Neuronal stem cell (in vitro differentiated cells): Measurements from ENCODE around the gene TMOD2.

Source experiments
- DNase-seq: peaks from one replicate; pipeline ENCODE4 v3.0.0-alpha.2; 2013; ENCODE audit warnings: low spot score
- H2AFZ ChIP-seq: one replicate; pipeline ENCODE4 v1.6.1; 2013; ENCODE audit warnings: mild to moderate bottlenecking, low read length, inconsistent platforms
- H2AK5ac ChIP-seq: 2 replicates; pipeline ENCODE4 v1.6.1; 2013; ENCODE audit warnings: low read depth, mild to moderate bottlenecking, inconsistent platforms, low read length, moderate library complexity, mixed read lengths
- H2BK120ac ChIP-seq: 2 replicates; pipeline ENCODE4 v1.6.1; 2013; ENCODE audit warnings: low read depth, mild to moderate bottlenecking, inconsistent platforms, low read length, moderate library complexity, mixed read lengths
- H2BK12ac ChIP-seq: one replicate; pipeline ENCODE4 v1.6.1; 2013; ENCODE audit warnings: low read length, inconsistent platforms
- H2BK15ac ChIP-seq: 2 replicates; pipeline ENCODE4 v1.6.1; 2013; ENCODE audit warnings: mild to moderate bottlenecking, low read length, inconsistent platforms, mixed read lengths
- H2BK5ac ChIP-seq: one replicate; pipeline ENCODE4 v1.6.1; 2013; ENCODE audit warnings: inconsistent platforms, mild to moderate bottlenecking, low read length, moderate library complexity
- H3K14ac ChIP-seq: one replicate; pipeline ENCODE4 v1.6.1; 2013; ENCODE audit warnings: low read length, inconsistent platforms
- H3K18ac ChIP-seq: 2 replicates; pipeline ENCODE4 v1.6.1; 2013; ENCODE audit warnings: low read length, inconsistent platforms
- H3K23ac ChIP-seq: 2 replicates; pipeline ENCODE4 v1.6.1; 2013; ENCODE audit warnings: low read depth, mild to moderate bottlenecking, mixed read lengths, low read length, inconsistent platforms; ENCODE audit not compliant: poor library complexity
- H3K27ac ChIP-seq: replicated peaks from 3 replicates; pipeline ENCODE4 v1.5.1; 2013; ENCODE audit warnings: low read length, inconsistent platforms
- H3K27me3 ChIP-seq, 3 experiments: 2 replicates each; pipeline ENCODE4 v1.6.1; 2013; ENCODE audit warnings: low read length in 3 of 3, mild to moderate bottlenecking in 2 of 3, inconsistent platforms in 1 of 3, low read depth in 1 of 3, mixed read lengths in 1 of 3, moderate library complexity in 1 of 3; ENCODE audit not compliant: control insufficient read depth in 3 of 3, insufficient read depth in 3 of 3
- H3K36me3 ChIP-seq, 2 donors: replicated peaks in 1 of 2; 2 replicates each; pipeline ENCODE4 v1.6.1; 2013; ENCODE audit warnings: low read length in 2 of 2; ENCODE audit not compliant: control insufficient read depth in 2 of 2, insufficient read depth in 2 of 2
- H3K4ac ChIP-seq: 2 replicates; pipeline ENCODE4 v1.6.1; 2013; ENCODE audit warnings: inconsistent platforms, mild to moderate bottlenecking, low read length, moderate library complexity
- H3K4me1 ChIP-seq, 2 donors: 1 replicate in 1 of 2; 2 replicates in 1 of 2; pipeline ENCODE4 v1.6.1; 2013; ENCODE audit warnings: low read length in 2 of 2, low read depth in 1 of 2; ENCODE audit not compliant: control insufficient read depth in 2 of 2, insufficient read depth in 1 of 2
- H3K4me2 ChIP-seq: one replicate; pipeline ENCODE4 v1.6.1; 2013; ENCODE audit warnings: mild to moderate bottlenecking, low read length, inconsistent platforms; ENCODE audit not compliant: insufficient read depth, poor library complexity, severe bottlenecking
- H3K4me3 ChIP-seq, 2 donors: 2 replicates each; pipeline ENCODE4 v1.5.1; 2013; ENCODE audit warnings: low read length in 2 of 2, mild to moderate bottlenecking in 2 of 2, inconsistent platforms in 1 of 2, moderate library complexity in 1 of 2
- H3K79me1 ChIP-seq: one replicate; pipeline ENCODE4 v1.6.1; 2013; ENCODE audit warnings: low read depth, mild to moderate bottlenecking, inconsistent platforms, low read length, moderate library complexity
- H3K9ac ChIP-seq: one replicate; pipeline ENCODE4 v1.6.1; 2013; ENCODE audit warnings: mild to moderate bottlenecking, low read depth, low read length, inconsistent platforms; ENCODE audit not compliant: poor library complexity
- H3K9me3 ChIP-seq, 2 donors: replicated peaks in 1 of 2; 2 replicates each; pipeline versions ENCODE3 to v1.6.1; 2013; ENCODE audit warnings: low read length in 2 of 2, mild to moderate bottlenecking in 2 of 2, inconsistent platforms in 1 of 2, low read depth in 1 of 2, mixed read lengths in 1 of 2, moderate library complexity in 1 of 2; ENCODE audit not compliant: control insufficient read depth in 2 of 2, insufficient read depth in 1 of 2
- H4K8ac ChIP-seq: one replicate; pipeline ENCODE4 v1.6.1; 2013; ENCODE audit warnings: low read depth, mild to moderate bottlenecking, inconsistent platforms, low read length, moderate library complexity
- H4K91ac ChIP-seq: one replicate; pipeline ENCODE4 v1.6.1; 2013; ENCODE audit warnings: low read length, low read depth, mild to moderate bottlenecking, inconsistent platforms; ENCODE audit not compliant: poor library complexity
- WGBS, 2 donors: extraction: QIAGEN DNeasy Blood & Tissue Kit; methylation state at CpG; one replicate each; pipeline ENCODE4 v1.1.7; 2013; ENCODE audit warnings: missing lambda C conversion rate in 2 of 2, mixed read lengths in 1 of 2; ENCODE audit not compliant: insufficient read length in 2 of 2, insufficient replicate concordance in 1 of 2; ENCODE audit errors: extremely low coverage in 2 of 2; 5-methylcytosine and 5-hydroxymethylcytosine counted together

Gene TMOD2

DNA sequence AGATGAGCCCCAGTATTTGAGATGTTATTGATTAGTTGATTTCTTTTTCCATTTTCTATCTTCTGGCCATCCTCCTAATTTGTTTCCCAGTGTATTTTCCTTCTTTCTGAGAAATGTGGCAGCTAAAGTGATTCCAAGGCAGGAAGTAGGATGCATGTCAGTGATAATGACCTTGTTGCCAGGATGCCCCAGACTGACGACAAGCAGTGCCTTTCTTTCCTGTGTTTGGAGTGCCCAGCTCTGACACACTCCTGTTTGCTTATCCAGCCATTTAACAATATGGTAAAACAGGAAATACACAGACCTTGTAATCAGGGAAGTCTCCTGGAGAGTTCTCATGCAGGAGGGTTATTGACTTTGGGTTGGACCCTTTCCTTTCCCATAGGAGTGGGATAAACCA lies 20.4 kb downstream of the TMOD2 start:
- Histone ChIP-seq H3K27me3 (no peaks in the 10 kb centered on the region), H2AK5ac (no peak overlapping the region), H3K4me1 (no peaks in the 10 kb centered on the region), H3K79me1 (no peaks in the 10 kb centered on the region), H3K9ac (no peak overlapping the region), H2BK120ac (no peak overlapping the region), H3K23ac (no peak overlapping the region), H3K27ac (no peak overlapping the region), H3K18ac (no peak overlapping the region), H2BK12ac (no peak overlapping the region), H3K9me3 (no peaks in the 10 kb centered on the region), H2BK15ac (no peak overlapping the region), H2AFZ (no peak overlapping the region), H3K14ac (no peak overlapping the region), H3K4me2 (no peak overlapping the region), H3K36me3 (no peaks in the 10 kb centered on the region), H3K4ac (no peak overlapping the region), H4K91ac (no peak overlapping the region), H3K4me3 (no peak overlapping the region), H4K8ac (no peak overlapping the region), H2BK5ac (no peak overlapping the region)
- no CpG with 5 or more reads among the region's 1 CpG for WGBS, 2 donors
- DNase-seq = no peak

DNA sequence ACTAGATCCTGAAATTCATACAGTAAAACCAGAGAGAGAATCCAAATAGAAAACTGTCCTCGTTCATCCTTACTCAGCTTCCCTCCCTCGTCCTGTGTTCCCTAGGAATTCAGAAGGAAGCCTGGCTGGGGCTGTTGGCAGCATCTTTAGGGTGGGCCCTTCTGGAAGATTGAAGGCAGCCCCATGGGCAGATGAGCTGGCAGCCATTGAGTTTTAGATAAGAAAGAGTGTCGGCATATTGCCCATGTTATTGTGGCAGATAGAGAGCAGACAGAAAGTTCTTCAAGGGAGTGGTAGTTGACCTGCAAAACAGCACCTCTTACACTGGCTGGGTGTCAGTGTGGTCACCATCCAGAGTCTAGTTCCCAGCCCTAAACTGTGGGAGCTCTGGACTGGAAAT lies 23.5 kb downstream of the TMOD2 start:
- no peak overlapping the region for H3K9ac ChIP-seq
- no peak overlapping the region for H2BK12ac ChIP-seq
- no CpG with 5 or more reads among the region's 3 CpGs for WGBS, 2 donors
- no peak overlapping the region for H2BK5ac ChIP-seq
- no peak overlapping the region for H3K4me3 ChIP-seq
- no peak overlapping the region for H2BK120ac ChIP-seq
- no peak overlapping the region for H2AFZ ChIP-seq
- DNase-seq = no peak
- H3K14ac ChIP-seq = no peak overlapping the region
- no peaks in the 10 kb centered on the region for H3K36me3 ChIP-seq
- no peaks in the 10 kb centered on the region for H3K9me3 ChIP-seq
- no peaks in the 10 kb centered on the region for H3K79me1 ChIP-seq
- no peak overlapping the region for H2AK5ac ChIP-seq
- H4K91ac ChIP-seq = no peak overlapping the region
- H3K4me2 ChIP-seq = no peak overlapping the region
- H2BK15ac ChIP-seq = no peak overlapping the region
- no peak overlapping the region for H3K18ac ChIP-seq
- no peak overlapping the region for H3K4ac ChIP-seq
- H3K27ac ChIP-seq = no peak overlapping the region
- H3K27me3 ChIP-seq = no peaks in the 10 kb centered on the region
- no peak overlapping the region for H3K23ac ChIP-seq
- H3K4me1 ChIP-seq = no peaks in the 10 kb centered on the region
- no peak overlapping the region for H4K8ac ChIP-seq

DNA sequence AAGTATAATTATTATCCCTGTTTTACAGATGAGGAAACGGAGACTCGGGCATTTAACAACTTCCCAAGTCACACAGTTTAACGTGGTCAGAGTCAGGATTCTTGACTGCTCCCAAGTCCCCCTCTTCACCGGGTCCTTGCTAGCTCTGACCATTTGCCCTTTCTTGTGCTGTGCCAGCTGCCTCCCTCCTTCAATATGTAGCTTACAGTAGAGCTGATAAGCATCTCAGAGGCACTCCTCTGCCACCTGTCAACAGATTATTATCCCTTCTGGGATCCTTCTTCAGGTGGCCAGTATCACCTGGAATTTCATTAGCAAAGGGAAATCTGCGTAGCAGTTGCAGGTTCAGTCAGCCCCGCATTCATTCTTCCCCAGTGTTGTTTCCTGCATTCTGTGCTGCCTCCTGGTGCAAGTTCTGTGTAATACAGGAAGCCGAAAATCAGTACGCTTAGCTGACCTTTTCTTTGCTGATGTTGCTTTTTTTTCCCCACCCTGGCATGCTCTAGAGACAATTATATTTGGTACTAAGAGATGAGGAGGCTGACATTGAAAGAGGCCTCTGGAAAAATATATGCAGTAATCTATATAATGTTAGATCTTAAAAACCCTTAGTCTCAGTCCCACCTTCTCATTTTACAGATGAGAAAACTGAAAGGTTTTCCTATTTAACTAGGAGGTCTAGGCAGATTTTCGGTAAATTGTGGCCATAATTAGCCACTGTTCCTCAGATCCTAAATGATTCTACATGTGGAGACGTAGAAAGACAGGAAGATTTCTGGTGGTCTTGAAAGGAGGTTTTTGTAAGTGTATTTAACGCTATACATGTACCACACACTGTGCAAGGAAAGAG lies 24.8 kb downstream of the TMOD2 start:
- no CpG with 5 or more reads among the region's 11 CpGs for WGBS, 2 donors
- H3K4ac ChIP-seq = no peak overlapping the region
- DNase-seq = peak; percentile 42

DNA sequence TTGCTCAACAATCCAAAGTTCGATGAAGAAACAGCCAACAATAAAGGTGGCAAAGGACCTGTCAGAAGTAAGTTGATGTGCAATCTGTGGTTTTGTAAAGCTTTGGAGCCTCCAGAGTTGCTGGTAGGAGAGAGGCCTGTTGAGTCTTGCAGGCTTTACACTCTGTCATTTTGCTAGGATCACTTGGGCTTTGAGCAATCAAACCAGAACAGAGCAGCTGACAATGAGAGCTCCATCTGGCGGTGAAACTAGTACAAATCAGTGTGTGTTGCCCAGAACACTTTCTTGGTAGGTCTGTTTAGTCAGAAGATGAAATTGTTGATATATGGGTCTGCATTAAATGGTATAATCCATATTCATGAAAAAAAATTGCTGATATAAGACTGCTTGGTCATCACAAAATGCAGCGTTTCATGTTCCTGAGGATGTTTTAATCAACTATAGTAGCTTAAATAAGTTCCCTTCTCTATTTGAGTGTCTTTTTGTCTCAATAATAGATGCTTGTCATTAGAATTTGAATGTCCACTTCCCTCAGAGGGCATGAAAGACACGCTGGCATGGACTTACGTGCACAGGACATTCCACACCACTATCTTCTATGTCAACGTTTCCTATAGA lies 25.7 kb downstream of the TMOD2 start:
- peak; percentile 58 for DNase-seq
- Histone ChIP-seq H3K14ac (no peak overlapping the region), H4K91ac (no peak overlapping the region), H3K27me3 (no peaks in the 10 kb centered on the region), H3K23ac (no peak overlapping the region), H2AK5ac (no peak overlapping the region), H3K79me1 (no peaks in the 10 kb centered on the region), H3K18ac (no peak overlapping the region), H3K9me3 (no peaks in the 10 kb centered on the region), H4K8ac (no peak overlapping the region), H3K4ac (no peak overlapping the region), H2AFZ (peak overlapping the region; percentile 11), H2BK5ac (no peak overlapping the region), H3K36me3 (no peaks in the 10 kb centered on the region), H2BK120ac (no peak overlapping the region), H3K27ac (no peak overlapping the region), H2BK12ac (no peak overlapping the region), H3K4me2 (no peak overlapping the region), H2BK15ac (no peak overlapping the region), H3K4me3 (no peak overlapping the region), H3K4me1 (no peaks in the 10 kb centered on the region), H3K9ac (no peak overlapping the region)
- WGBS, 2 donors = no CpG with 5 or more reads among the region's 6 CpGs

More for the DNA sequence above, 24.8 kb downstream of the TMOD2 start:
- H3K14ac ChIP-seq = no peak overlapping the region
- H3K9me3 ChIP-seq = no peaks in the 10 kb centered on the region
- no peak overlapping the region for H3K4me3 ChIP-seq
- no peak overlapping the region for H2BK12ac ChIP-seq
- no peak overlapping the region for H4K8ac ChIP-seq
- H3K27me3 ChIP-seq = no peaks in the 10 kb centered on the region
- no peak overlapping the region for H4K91ac ChIP-seq
- H3K4me2 ChIP-seq = no peak overlapping the region
- H3K9ac ChIP-seq = no peak overlapping the region
- no peak overlapping the region for H3K23ac ChIP-seq
- no peaks in the 10 kb centered on the region for H3K4me1 ChIP-seq
- no peak overlapping the region for H2AFZ ChIP-seq
- no peak overlapping the region for H2AK5ac ChIP-seq
- no peak overlapping the region for H2BK120ac ChIP-seq
- no peak overlapping the region for H3K18ac ChIP-seq
- no peak overlapping the region for H2BK15ac ChIP-seq
- H3K36me3 ChIP-seq = no peaks in the 10 kb centered on the region
- no peak overlapping the region for H3K27ac ChIP-seq
- no peaks in the 10 kb centered on the region for H3K79me1 ChIP-seq
- no peak overlapping the region for H2BK5ac ChIP-seq
